ENCODE data around the gene NCKAP5.

Gene NCKAP5

DNA sequence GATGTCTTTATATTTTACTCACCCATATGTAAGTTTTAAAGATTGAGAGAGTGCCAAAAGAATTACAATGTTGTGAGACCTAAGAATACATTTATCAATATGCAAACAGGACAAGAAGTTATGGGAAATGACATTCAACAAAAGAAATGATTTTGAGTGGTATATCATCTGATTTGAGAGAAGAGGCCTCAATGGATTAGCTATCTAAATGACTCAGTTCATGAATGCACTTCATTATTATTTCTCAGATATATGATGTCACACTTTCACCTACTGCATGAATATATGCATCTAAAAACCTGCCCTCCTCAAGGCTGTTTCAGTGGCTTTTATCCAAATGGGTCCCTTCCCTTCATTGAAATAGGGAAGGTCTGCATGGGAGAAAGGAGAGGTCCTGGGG lies 769.9 kb downstream of the NCKAP5 start:
- DNase-seq (ENCODE audit: low read depth): no peak

DNA sequence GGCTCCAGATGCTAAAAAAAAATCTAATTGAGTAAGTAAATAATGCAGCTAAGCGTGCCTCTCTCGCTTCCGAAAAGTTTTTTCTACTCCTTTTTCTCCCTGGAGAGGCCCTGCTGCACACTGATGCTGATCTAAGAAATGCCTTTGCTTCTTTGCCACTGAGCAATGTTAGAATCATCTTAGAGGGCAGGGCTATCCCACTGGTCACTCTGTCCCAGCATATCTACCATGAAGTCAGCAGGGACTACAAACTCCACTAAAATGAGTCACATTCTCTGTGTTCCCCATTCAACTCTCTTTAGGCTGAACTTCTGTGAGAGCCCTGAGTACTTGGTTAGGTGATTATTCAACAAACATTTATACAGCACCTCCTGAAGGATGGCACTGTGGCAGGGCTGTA lies 770.7 kb downstream of the NCKAP5 start:
- no peak for DNase-seq (ENCODE audit: low read depth)

DNA sequence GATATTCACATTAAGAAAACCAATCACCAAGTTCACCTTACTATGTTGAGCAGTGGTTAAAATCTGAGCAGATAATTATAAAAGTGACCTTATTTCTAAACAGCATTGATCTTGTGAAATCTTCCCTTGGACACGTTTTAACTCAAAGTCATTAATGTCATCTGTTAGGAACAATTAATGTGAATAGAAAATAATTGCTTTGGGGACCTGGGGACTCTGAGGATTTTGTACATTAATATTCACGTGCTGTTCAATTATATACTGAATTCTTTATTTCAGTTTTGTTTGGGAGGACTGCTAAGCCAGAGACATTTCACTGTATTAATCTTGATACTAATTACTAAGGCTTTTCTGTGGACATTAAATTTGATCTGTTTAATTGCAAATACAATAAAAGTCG lies 771.2 kb downstream of the NCKAP5 start:
- DNase-seq (ENCODE audit: low read depth): no peak

DNA sequence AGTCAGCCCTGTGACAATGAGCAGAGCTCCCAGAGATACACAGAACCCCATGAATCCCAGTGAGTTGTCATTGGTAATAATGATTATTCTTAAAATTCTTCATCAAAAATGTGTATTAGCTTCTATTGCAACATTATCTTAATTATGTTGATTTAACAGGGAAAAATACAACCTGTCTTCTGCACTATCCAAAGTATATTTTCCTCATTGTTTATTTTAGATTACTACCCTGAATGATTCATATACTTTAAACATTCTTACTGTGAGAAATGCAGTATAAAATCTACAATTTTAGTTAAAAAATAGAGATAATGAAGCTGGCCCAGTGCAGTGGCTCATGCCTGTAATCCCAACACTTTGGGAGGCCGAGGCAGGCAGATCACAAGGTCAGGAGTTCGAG lies 773.0 kb downstream of the NCKAP5 start:
- no peak for DNase-seq (ENCODE audit: low read depth)

DNA sequence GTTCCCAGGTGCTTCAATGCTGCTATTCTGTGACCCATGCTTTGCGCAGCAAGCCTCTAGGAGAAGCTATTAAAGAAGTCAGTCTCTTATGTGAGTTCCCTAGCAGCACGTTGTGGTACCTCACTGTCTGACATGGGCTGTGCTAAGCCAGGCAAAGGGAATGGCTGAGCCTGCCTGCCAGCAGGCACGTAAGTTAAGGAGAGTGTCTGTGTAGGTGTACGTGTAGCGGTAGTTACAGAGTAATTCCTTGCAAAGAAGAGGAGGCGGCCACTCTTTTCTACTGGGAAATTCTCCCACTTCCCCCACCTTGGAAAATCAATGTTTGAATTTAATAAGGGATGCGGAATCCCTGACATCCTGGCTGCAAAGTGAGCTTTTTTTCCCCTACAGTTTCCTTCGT lies 774.7 kb downstream of the NCKAP5 start:
- no peak for DNase-seq (ENCODE audit: low read depth)

DNA sequence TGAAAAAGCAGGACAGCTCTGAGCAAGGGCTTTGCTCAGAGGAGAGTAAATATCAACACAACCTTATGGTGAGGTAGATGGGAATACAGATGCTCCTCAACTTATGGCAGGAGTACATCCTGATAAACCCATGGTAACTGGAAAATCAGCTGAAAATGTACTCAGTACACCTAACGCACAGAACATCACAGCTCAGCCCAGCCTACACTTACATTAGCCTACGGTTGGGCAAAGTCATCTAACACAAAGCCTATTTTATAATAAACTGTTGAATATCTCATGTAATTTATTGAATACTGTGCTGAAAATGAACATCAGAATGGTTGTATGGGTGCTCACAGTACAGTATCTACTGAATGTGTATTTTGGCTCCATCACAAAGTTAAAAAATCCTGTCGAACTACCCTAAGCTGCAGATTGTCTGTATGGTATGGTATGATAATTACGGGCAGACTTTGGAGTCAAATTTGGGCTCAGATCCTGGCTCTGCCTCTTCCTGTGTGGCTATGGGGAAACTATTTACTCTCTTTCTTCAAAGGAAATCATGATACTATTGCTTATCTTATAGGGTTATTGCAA lies 778.0 kb downstream of the NCKAP5 start:
- no peak for DNase-seq (ENCODE audit: low read depth)

DNA sequence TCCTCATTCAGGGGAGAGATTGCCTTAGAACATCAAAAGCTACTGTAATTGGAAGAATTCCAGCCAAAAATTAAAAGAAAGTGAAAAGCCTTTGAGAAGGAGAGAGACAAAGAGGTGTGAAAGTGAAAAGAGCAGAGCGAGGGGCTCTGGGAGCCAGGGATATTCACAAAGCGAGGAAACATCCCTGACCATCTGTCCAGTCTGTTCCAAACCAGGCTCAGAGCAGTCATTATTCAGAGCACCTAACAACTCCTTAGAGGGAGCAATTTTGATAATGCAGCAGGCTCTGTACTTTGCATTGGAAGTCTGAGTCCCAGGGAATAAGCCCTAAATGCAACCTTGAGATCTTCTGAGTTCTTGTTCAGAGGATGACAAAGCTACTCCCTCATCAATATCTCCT lies 779.2 kb downstream of the NCKAP5 start:
- DNase-seq (ENCODE audit: low read depth): no peak

DNA sequence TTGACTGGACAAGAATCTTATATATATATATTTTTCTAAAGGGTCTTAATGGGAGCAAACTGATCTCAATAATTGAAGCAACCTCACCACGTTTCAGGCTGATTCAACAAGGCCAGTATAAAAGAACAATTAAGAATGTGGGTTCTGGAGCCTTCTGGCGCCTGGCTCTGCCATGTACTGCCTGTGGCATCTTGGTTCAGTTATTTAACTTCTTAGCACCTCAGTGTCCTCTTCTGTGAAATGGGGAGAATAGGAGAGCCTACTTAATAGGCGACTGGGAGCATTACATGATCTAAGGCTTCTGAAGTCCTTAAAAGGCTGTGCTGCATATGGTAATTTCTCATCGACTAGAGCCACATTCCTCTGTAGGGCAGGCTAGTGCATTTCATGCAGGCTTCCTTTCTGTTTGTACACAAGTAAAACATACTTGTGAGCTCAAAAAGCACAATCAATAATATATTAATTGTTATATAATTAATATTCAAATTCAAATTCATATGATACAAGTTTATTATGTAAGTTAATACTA lies 779.9 kb downstream of the NCKAP5 start:
- DNase-seq (ENCODE audit: low read depth): no peak

DNA sequence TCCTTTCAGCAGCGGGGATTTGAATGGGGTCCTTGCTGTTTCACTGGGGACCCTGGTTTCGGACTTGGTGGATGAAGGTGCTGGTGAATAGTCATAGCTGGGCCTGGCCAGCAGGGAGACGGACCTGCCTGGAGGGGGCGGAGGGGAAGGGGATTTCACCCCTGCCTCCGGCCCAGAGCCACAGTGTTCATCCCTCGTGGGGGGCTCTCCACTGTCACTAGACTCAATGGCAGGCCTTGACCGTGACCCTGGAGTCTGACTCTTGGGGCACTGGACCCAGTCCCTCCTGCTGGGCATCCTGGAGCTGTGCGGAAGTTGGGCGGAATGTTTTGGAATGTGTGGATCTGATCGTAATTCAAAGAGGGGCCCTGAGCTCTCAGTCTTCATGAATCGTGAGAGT lies 784.4 kb downstream of the NCKAP5 start:
- no peak for DNase-seq (ENCODE audit: low read depth)

DNA sequence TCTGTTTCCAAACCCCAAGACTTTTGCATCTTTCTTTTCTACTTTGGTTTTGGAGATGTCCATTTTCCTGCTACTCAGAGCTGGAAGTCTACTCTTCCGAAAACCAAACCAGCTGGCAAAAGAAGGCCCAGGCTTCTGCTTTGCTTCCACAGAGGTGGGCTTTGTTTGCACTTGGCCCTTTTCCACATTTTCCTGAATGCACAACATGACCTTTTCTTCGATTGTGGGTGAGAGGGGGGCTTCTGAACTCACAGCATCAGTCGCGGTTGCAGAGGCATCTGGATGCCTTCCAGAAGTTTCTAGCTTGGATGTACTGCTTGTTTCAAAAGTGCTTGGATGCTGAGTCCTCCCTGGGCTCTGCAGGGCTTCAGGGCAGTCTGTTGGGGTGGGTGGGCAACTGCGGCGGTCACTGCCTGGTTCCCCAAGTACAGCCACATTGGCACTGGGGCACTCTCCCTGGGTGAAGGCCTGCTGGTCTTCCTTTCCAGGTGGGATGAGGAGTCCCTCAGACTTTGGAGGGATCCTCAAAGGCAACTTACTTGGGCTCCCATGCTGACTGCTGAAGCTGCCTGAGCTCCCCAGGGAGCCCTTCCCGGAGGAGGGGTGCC lies 786.0 kb downstream of the NCKAP5 start:
- DNase-seq (ENCODE audit: low read depth): no peak

DNA sequence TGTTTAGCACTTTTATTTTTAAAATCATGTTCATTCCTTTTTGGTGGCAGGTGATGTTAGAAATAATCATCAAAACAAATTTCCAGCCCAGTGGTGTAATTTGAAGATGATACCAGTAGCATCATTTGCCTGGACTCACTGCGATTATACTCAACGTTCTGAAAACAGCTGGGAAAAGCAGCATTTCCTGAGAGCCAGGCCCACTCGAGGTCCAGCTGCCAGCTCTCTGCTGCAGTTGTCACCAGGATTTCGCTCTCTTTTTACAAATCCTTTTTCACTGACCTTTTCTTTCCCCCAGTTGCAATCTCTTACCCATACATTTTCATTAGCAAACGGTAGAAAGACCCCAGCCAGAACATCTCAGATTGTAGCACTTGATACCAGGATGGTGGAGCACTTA lies 787.6 kb downstream of the NCKAP5 start:
- no peak for DNase-seq (ENCODE audit: low read depth)

DNA sequence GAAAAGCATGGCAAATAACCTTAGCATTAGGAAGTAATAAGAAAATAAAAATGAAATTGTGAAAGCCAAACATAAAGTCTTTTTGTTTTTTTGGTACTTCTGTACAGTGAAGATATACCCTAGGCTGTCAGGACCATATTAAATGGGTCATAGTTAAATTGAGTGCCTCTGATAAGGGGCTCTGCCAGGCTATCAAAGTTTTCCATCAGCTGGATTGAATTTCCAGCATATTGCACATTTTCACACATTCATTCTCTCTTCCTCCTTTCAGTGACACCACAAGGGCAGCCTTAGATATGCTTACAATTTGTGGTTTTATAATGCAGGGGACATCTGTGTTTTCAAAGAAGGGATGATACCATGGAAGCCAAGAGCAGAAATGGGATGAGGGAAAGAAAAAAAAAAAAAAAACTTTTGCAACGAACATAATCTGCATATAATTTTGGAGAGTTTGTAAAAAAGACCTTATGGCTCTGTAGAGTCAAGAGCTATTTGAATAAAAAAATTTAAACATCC lies 789.0 kb downstream of the NCKAP5 start:
- DNase-seq (ENCODE audit: low read depth): no peak

DNA sequence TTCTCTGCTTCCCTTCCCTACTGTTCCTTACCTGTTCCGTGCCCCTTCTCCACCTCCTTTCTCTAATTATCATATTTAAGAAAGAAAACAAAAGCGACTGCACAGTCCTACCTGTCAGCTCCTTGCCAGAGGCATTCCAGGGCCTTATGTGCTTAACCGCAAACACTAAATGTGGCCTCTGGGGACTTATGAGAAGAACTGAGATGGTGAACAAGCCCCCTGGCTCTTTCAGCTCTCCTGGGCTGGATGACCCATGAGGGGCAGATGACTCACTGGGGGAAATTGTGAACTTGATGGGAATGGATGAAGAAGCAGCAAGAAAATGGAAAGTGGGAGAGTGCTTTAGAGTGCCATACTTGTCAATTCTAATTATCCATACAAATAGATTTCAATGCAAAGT lies 792.0 kb downstream of the NCKAP5 start:
- DNase-seq (ENCODE audit: low read depth): no peak

DNA sequence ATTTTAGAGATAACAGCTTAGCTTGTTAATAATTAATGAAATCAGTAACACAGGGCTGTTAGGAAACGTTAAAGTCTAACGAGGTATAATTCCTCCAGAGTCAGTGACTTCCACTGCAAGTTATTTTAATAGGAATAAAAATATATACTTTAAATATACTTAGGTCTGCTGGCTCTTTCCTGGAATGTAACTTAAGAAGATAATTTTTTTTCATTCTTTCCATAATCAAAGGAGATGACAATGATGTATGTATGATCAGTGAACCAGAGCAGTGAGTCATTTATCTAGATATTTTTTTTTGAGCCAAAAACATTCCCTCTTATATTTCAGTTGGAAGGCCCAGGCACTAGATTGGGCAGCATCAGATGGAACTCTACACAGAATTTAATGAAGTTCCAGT lies 794.1 kb downstream of the NCKAP5 start:
- DNase-seq (ENCODE audit: low read depth): no peak

DNA sequence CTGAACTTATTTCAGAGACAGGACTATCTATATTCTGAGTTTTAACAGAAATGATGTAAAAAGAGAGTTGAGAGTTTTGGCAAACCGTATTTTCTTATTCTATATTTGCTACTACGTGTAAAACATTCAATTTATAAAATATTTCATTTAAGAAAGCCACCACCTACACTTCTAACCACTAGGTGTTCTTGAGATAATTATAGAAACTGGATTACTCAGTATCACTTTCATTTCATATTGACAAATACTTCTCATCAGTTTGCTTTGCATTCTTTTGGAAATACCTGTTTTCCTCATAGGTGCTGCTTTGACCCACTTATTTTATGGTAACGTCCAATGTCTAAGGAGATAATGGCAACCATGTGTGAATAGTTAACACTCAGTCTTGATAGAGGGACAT lies 794.9 kb downstream of the NCKAP5 start:
- no peak for DNase-seq (ENCODE audit: low read depth)

DNA sequence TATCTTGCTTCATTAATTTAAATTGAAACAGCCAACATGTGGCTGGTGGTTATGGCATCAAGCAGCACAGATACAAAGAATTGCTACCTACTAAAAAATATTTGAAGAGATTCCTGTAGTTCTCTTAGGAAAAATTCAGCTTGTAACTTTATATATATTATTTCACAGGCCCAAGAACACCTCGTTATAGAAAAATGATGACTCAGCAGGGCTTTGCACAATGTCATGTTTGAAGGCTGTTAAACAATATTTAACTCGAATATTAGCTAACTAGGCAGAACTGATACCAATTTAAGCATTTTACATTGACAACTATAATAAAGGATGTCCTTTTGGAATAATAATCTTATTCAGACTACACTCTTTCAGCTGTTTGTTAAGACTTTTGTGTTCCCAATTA lies 795.9 kb downstream of the NCKAP5 start:
- no peak for DNase-seq (ENCODE audit: low read depth)

DNA sequence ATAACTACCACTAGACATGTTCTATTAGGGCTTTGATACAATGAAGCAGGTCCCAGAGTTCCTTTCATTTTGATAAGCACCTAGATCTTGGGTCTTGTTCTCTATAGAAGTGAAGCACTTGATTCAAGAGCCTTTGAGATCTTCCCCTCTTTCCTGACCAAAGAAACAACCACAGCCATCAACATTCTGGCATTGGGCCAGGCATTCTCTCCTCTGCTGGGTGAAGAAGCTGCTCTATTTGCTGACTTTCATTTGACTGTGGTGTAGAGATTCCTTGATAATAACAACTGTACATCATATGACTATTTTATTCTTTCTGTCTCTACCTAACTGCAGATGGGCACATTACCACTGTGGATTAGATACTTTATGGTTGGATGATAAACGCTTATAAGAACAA lies 801.7 kb downstream of the NCKAP5 start:
- DNase-seq (ENCODE audit: low read depth): no peak

DNA sequence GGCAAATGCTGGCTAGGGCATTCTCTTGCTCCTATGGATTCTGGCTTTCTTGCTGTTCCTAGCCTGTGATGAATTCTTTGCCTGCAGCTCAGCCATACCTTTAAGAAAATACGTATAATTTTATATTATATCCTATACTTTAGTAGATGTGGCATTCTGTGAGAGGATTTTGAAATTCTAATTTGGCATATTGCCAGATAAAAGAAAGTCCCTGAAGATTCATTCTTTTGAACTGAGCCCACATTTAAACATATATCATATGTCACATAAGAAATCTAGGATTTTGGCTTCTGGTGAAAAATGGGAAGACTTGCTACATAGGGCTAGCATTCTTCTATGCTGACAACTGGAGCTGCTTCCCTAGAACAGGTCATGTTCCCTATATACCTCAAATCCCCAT lies 806.8 kb downstream of the NCKAP5 start:
- DNase-seq (ENCODE audit: low read depth): no peak

DNA sequence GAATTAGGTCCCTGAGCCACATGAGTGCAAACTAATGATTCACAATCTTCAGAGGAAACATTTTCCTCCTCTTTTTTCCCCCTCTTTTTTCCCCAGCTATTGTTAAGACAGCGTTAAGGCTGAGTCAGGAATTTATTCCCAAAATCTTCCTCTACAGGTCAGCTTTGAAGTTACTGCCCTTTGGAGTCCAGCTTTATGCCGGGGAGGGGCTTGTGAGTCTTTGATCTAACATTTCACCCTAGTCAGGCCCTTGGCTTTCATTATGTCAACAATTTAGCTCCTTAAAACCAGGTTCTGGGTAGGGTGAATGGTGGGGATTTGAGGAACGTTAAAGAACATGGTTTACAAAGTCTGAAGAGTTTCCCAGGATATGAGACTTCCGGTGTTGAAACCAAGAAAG lies 807.3 kb downstream of the NCKAP5 start:
- no peak for DNase-seq (ENCODE audit: low read depth)

DNA sequence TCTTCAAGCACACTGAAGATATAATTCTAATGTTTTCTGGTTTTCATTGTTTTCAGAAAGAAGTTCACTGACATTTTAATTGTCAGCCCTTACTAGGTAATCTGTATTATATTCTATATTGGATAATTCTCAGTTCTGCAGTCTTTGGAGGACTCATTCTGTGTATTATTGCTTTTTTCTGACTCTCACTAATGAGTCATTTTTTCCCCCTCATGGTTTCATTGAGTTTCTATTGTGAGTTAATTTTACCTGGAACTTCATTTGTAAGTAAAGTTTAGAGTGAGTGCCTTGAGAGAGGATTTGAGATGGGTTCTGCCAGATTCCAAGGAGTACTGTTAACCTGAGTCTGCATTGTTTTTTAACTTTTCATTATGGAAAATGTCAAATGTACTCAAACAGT lies 807.9 kb downstream of the NCKAP5 start:
- no peak for DNase-seq (ENCODE audit: low read depth)

DNA sequence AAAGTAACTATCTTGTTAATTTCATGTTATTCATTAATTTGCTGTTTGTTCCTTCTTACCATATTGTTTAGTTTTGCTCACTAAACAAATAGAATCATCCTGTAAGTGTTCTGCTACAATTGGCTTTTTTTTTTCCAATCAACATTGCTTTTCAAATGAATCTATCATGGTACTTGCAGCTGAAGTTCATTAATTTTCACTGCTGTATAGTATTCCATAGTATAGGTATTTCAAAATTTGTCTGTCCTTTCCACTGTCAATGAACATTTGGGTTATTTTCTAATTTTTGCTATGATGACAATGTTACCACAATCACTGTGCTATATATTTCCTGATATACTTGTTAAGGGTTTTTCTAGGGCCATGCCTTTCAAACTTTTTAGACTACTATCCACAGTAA lies 809.3 kb downstream of the NCKAP5 start:
- no peak for DNase-seq (ENCODE audit: low read depth)

DNA sequence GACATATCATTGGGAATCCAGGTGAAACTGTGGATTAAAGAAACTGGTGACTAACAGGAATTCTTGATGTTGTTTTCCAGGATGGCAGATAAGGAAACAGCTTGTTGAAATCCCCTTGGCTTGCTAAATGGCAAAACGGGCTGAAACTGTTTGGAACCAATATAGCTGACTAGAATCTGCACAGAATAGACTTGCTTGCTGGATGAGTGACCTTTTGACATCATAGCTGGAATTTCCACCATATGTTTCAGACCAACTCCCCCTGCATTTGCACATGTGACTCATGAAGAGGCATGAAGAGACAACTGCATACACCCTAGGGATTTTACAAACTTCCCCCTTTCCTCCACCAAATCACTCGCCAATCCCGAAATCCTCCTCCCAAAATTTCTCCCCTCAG lies 810.6 kb downstream of the NCKAP5 start:
- no peak for DNase-seq (ENCODE audit: low read depth)

DNA sequence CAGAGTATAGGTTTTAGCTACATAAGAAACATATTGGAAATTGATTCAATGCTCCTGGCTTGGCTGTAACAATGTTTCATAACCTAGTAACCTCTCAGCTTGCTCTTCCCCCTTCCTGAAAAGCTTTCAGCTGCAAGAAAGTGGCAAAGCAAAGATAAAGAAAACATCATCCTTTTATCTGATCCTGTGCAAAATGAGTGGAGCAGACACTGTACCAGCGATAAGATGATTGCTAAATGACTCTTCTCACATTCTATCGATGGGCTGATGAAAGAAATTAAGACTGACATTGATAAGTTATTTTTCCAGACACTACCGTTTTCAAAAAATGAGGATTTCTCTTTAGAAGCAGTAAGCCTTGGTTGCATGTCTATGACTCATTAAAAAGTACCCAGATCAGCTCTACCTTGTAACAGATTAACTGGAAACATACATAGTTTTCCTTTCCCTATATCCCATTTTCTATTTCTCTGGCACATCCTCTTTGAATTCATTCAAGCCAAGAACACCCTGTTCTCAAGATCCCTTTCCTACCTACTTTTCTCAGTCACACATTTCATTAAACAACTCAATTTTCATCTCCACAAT lies 811.2 kb downstream of the NCKAP5 start:
- DNase-seq (ENCODE audit: low read depth): no peak

All from fibroblast of gingiva (primary cell).